ENCODE measurements around the gene STT3B. TPM values are rescaled to one million over a fixed set of nuclear protein-coding genes. Genes with fewer than 3 reads are reported as not detected.

STT3B gene
- total RNA-seq, 1 experiment from 2014 or later, result 105 TPM

- peaks cover 24% of the 10 kb centered on the region for H3K4me1 ChIP-seq (ENCODE audit: control insufficient read depth, insufficient read depth, low read length)
- no peak overlapping the region for H3K27ac ChIP-seq (ENCODE audit: low read length)
- intact Hi-C loops (cut with micrococcal nuclease; ENCODE audit: unreplicated experiment) (no loop called here), in situ Hi-C loops (cut with HindIII; ENCODE audit: low pct_unique_long_range_greater_than_20kb, low sequenced_read_pairs) (no loop called here)
- no TSS peak for BruUV-seq (replicated peaks)
- no peaks in the 10 kb centered on the region for H3K9me3 ChIP-seq (ENCODE audit: control insufficient read depth, insufficient read depth, low read depth, low read length)
- no peaks in the 10 kb centered on the region for H3K36me3 ChIP-seq (ENCODE audit: control insufficient read depth, insufficient read depth, low read length)
- no peak overlapping the region for H3K4me3 ChIP-seq (ENCODE audit: low read depth in 2 of 2, low read length in 2 of 2)
- DNase-seq (ENCODE audit: low read depth, low spot score) (no peak), ATAC-seq (no peak)
- ChIA-PET POLR2A (interaction anchor here (0.6 kb wide), 1 partner anchor 7 kb away, joined by 4 read pairs; no protein-coding TSS in a partner anchor), CTCF (no interaction called here)
- TF ChIP-seq REST (IDR thresholded peaks at IDR 0.05; ENCODE audit: insufficient read depth in 1 of 2, low read depth in 2 of 2, low read length in 1 of 2) (no peak), SIN3A (IDR thresholded peaks at IDR 0.05; ENCODE audit: borderline replicate concordance, insufficient read depth, low read depth, low read length) (no peak), POLR2AphosphoS5 (IDR thresholded peaks at IDR 0.05; ENCODE audit: low read depth, low read length) (no peak), CTCF (IDR thresholded peaks at IDR 0.05) (no peak), TCF7L2 (IDR thresholded peaks at IDR 0.05; ENCODE audit: low read depth, low read length) (no peak)
- no peaks in the 10 kb centered on the region for H3K27me3 ChIP-seq (ENCODE audit: control insufficient read depth, insufficient read depth, low read length)
Measured at GRCh38 chr3:31546162-31546561, 13.4 kb downstream of the STT3B start.

GRCh38 chr3:31546725-31547124 lies 14.0 kb downstream of the STT3B start:
- no peaks in the 10 kb centered on the region for H3K9me3 ChIP-seq (ENCODE audit: control insufficient read depth, insufficient read depth, low read depth, low read length)

More at GRCh38 chr3:31546725-31547124, 14.0 kb downstream of the STT3B start:
- Histone ChIP-seq H3K4me3 (ENCODE audit: low read depth in 2 of 2, low read length in 2 of 2) (no peak overlapping the region), H3K36me3 (ENCODE audit: control insufficient read depth, insufficient read depth, low read length) (no peaks in the 10 kb centered on the region), H3K4me1 (ENCODE audit: control insufficient read depth, insufficient read depth, low read length) (peaks cover 24% of the 10 kb centered on the region), H3K27me3 (ENCODE audit: control insufficient read depth, insufficient read depth, low read length) (no peaks in the 10 kb centered on the region), H3K27ac (ENCODE audit: low read length) (no peak overlapping the region)
- ATAC-seq (no peak), DNase-seq (ENCODE audit: low read depth, low spot score) (no peak)
- no TSS peak for BruUV-seq (replicated peaks)
- ChIA-PET POLR2A (no interaction called here), CTCF (no interaction called here)
- no peak for TF ChIP-seq TCF7L2 (IDR thresholded peaks at IDR 0.05; ENCODE audit: low read depth, low read length)
- no peak for TF ChIP-seq POLR2AphosphoS5 (IDR thresholded peaks at IDR 0.05; ENCODE audit: low read depth, low read length)
- TF ChIP-seq REST (IDR thresholded peaks at IDR 0.05; ENCODE audit: insufficient read depth in 1 of 2, low read depth in 2 of 2, low read length in 1 of 2), result no peak
- TF ChIP-seq SIN3A (IDR thresholded peaks at IDR 0.05; ENCODE audit: borderline replicate concordance, insufficient read depth, low read depth, low read length), result no peak
- intact Hi-C loops (cut with micrococcal nuclease; ENCODE audit: unreplicated experiment), result no loop called here
- in situ Hi-C loops (cut with HindIII; ENCODE audit: low pct_unique_long_range_greater_than_20kb, low sequenced_read_pairs), result no loop called here

Data from Panc1 (cell line).